Cardiac muscle cell (in vitro differentiated cells and primary cell): Measurements from ENCODE around the gene ALG13. TPM values are rescaled to one million over a fixed set of nuclear protein-coding genes. Genes with fewer than 3 reads are reported as not detected.
"Not testable (repeated sequence)": the region's sequence is repeated elsewhere in the genome, so short reads cannot be mapped to it uniquely, and the experiment has no call there.

ENCODE experiments used
- DNase-seq, 2 donors: peaks; one replicate each; pipeline versions ENCODE4 v3.0.0 to v3.0.0-alpha.2; 2010 to 2017; ENCODE audit warnings: low read depth in 1 of 2, low spot score in 1 of 2
- H3K27ac ChIP-seq: fragments of 200-600 bp; sonication (generic); 2 replicates; pipeline ENCODE4 v1.5.1; 2016
- H3K27me3 ChIP-seq: fragments of 200-600 bp; sonication (generic); 2 replicates; pipeline ENCODE4 v1.6.0; 2016; ENCODE audit warnings: control low read depth
- H3K36me3 ChIP-seq: fragments of 200-600 bp; sonication (generic); 2 replicates; pipeline ENCODE4 v1.5.1; 2016; ENCODE audit warnings: control low read depth
- H3K4me1 ChIP-seq: fragments of 200-600 bp; sonication (generic); 2 replicates; pipeline ENCODE4 v1.8.1; 2017; ENCODE audit warnings: low read depth, mild to moderate bottlenecking, mixed run types
- H3K4me3 ChIP-seq: fragments of 200-600 bp; sonication (generic); 2 replicates; pipeline ENCODE4 v1.5.1; 2016; ENCODE audit warnings: mild to moderate bottlenecking
- H3K9me3 ChIP-seq: fragments of 200-600 bp; sonication (generic); 2 replicates; pipeline ENCODE4 v1.5.1; 2017; ENCODE audit warnings: low read depth, mild to moderate bottlenecking, control low read depth
- polyA plus RNA-seq: library from polyadenylated mRNA; unstranded; fragments of >200 nt; fragmentation: Nextera tagmentation; extraction: Ambion mirVana; gene quantifications from 2 replicates; pipeline ENCODE4 v1.2.1, GENCODE V29; 2016
- total RNA-seq: library from RNA; depleted of rRNA; stranded (reverse); fragments of >200 nt; gene quantifications from 2 replicates; pipeline ENCODE4 v1.2.3, GENCODE V29; 2016
- TF ChIP-seq, protein P1 (sequence below): IDR thresholded peaks from 2 replicates; pipeline ENCODE4 v1.5.1; 2012; ENCODE audit warnings: low read depth, mild to moderate bottlenecking, low read length

The ALG13 gene
- total and polyA plus RNA-seq, 2 experiments from 2014 or later: 33.5 to 48.9 TPM

DNA sequence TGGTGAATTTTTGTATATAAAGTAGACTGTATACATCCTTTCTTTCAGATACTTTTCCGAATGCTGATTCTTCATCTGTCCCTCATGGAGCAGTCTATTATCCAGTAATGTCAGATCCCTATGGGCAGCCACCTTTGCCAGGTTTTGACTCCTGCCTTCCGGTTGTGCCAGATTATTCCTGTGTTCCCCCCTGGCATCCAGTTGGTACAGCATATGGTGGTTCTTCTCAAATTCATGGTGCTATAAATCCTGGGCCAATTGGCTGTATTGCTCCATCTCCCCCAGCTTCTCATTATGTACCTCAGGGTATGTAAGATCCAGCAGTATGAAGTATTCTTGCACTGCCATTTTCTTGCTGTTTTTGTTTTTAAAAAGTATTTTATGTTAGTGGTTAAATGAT, 78.7 kb downstream of the ALG13 start:
- H3K9me3 ChIP-seq: no peaks in the 10 kb centered on the region
- no peaks in the 10 kb centered on the region for H3K4me1 ChIP-seq
- TF ChIP-seq, protein P1, sequence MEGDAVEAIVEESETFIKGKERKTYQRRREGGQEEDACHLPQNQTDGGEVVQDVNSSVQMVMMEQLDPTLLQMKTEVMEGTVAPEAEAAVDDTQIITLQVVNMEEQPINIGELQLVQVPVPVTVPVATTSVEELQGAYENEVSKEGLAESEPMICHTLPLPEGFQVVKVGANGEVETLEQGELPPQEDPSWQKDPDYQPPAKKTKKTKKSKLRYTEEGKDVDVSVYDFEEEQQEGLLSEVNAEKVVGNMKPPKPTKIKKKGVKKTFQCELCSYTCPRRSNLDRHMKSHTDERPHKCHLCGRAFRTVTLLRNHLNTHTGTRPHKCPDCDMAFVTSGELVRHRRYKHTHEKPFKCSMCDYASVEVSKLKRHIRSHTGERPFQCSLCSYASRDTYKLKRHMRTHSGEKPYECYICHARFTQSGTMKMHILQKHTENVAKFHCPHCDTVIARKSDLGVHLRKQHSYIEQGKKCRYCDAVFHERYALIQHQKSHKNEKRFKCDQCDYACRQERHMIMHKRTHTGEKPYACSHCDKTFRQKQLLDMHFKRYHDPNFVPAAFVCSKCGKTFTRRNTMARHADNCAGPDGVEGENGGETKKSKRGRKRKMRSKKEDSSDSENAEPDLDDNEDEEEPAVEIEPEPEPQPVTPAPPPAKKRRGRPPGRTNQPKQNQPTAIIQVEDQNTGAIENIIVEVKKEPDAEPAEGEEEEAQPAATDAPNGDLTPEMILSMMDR: no peak

DNA sequence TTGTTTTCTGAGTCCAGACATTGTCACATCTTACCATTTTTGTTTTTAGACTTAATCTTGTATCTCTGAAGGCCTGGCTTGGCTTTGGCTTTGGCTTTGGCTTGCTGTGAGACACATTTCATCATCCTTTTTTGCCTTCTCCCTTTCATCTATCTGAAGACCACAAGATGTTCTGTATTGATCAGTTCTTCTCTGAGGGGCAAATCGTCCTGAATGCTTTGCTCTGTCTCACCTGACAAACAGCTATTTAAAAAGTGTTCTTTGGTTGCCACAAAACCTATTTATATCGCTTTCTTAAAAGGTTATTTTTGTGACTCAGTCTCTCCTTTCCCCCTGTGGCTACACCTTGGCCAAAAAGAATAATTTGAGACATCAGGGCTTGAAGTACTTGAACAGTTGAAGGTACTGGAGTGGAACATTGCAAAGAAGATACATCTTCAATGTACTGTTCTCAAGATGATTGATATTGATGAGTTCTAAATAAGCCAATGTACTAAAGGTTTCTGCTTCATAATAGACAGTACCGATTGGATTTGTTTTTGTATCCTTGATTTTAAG, 80.7 kb downstream of the ALG13 start:
- no peaks in the 10 kb centered on the region for H3K4me1 ChIP-seq
- TF ChIP-seq, protein P1: no peak
- H3K27ac ChIP-seq: no peak overlapping the region
- no peak for DNase-seq
- no peaks in the 10 kb centered on the region for H3K27me3 ChIP-seq
- H3K9me3 ChIP-seq: no peaks in the 10 kb centered on the region
- peaks cover 12% of the 10 kb centered on the region for H3K36me3 ChIP-seq
- no peak overlapping the region for H3K4me3 ChIP-seq

More for the DNA sequence above, 78.7 kb downstream of the ALG13 start:
- H3K27ac ChIP-seq: no peak overlapping the region
- no peaks in the 10 kb centered on the region for H3K27me3 ChIP-seq
- peaks cover 5% of the 10 kb centered on the region for H3K36me3 ChIP-seq
- no peak overlapping the region for H3K4me3 ChIP-seq
- DNase-seq: no peak

DNA sequence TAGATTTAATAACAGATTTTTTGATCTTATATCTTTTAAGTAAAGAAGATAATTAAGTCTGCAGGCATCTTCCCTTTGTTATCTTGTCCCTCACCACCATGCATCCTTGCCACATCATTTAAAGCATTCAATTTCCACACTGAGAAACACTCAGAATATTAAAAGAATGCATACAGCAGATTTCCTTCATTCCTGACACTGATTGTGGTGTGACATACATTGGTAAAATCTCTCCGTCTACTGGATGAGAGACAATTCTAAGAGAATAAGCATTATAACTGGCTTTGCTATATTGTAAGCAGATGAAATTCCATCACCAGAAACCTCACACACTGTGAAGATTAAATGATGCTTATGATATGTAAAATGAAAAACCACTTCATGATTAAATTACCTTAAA, 97.6 kb downstream of the ALG13 start:
- Histone ChIP-seq H3K36me3 (no peaks in the 10 kb centered on the region), H3K4me1 (no peaks in the 10 kb centered on the region), H3K9me3 (no peaks in the 10 kb centered on the region), H3K27ac (no peak overlapping the region), H3K4me3 (no peak overlapping the region), H3K27me3 (no peaks in the 10 kb centered on the region)
- TF ChIP-seq, protein P1: no peak
- DNase-seq: no peak

DNA sequence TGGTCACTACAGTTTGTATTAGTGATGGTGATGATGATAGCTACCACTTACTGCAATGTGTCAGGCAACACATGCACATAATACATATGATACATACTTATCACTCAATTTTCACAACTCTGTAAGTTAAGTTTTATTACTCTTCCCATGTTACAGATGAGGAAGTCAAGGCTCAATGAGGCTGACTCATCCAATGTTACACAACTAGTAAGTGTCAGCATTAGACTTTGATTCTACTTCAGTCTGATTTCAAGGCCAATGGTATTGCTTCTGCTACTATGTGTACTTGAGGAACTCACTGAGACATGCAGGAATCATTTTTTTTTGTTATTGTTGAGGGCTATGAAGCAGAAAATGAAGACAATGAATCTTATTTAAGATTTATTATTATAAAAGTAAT, 98.6 kb downstream of the ALG13 start:
- no peaks in the 10 kb centered on the region for H3K36me3 ChIP-seq
- H3K9me3 ChIP-seq: no peaks in the 10 kb centered on the region
- H3K4me1 ChIP-seq: no peaks in the 10 kb centered on the region
- DNase-seq: no peak
- no peak overlapping the region for H3K4me3 ChIP-seq
- no peak overlapping the region for H3K27ac ChIP-seq
- TF ChIP-seq, protein P1: no peak
- H3K27me3 ChIP-seq: no peaks in the 10 kb centered on the region

DNA sequence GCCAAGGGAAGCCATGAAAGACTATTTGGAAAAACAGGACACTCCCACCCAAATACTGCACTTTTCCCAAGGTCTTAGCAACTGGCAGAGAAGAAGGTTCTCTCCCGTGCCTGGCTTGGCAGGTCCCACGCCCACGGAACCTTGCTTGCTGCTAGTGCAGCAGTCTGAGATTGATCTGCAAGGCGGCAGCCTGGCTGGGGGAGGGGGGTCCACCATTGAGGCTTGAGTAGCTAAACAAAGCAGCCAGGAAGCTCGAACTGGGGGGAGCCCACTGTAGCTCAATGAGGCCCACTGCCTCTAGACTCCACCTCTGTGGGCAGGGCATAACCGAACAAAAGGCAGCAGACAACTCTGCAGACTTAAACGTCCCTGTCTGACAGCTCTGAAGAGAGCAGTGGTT, 103.7 kb downstream of the ALG13 start:
- no peak for DNase-seq
- Histone ChIP-seq H3K9me3 (no peaks in the 10 kb centered on the region), H3K36me3 (no peaks in the 10 kb centered on the region), H3K4me1 (no peaks in the 10 kb centered on the region), H3K27me3 (no peaks in the 10 kb centered on the region), H3K27ac (no peak overlapping the region), H3K4me3 (no peak overlapping the region)
- TF ChIP-seq, protein P1: no peak

DNA sequence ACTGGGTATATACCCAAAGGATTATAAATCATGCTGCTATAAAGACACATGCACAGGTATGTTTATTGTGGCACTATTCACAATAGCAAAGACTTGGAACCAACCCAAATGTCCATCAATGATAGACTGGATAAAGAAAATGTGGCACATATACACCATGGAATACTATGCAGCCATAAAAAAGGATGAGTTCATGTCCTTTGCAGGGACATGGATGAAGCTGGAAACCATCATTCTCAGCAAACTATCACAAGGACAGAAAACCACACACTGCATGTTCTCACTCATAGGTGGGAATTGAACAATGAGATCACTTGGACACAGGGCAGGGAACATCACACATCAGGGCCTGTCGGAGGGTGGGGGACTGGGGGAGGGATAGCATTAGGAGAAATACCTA, 109.1 kb downstream of the ALG13 start:
- not testable (repeated sequence) for H3K4me1 ChIP-seq, H3K4me3 ChIP-seq, H3K9me3 ChIP-seq, H3K27ac ChIP-seq, DNase-seq, H3K27me3 ChIP-seq, H3K36me3 ChIP-seq

Other genes with a start within 250 kb of the ALG13 start
- gene SERTM2, start 169.5 kb upstream of the ALG13 start, total RNA-seq: 9.3 and 11.0 TPM in 2 replicates
- gene SERTM2, start 169.5 kb upstream of the ALG13 start, polyA plus RNA-seq: 11.9 and 12.7 TPM in 2 replicates
- gene TRPC5OS, start 195.0 kb downstream of the ALG13 start, total RNA-seq: 0.04 TPM in 1 of 2 replicates, not detected in the other
- not detected in 2 replicates for gene TRPC5OS, start 195.0 kb downstream of the ALG13 start, polyA plus RNA-seq